Measurements from ENCODE around the gene MARK4.

The MARK4 gene

GRCh38 chr19:45231891-45232290 is 19.2 kb upstream of the MARK4 start:
- H3K9me3 ChIP-seq (ENCODE audit: low read depth, low read length) = no peaks in the 10 kb centered on the region
- no peak overlapping the region for H3K4me3 ChIP-seq
- no peak overlapping the region for H3K27ac ChIP-seq
- no peak overlapping the region for H3K9ac ChIP-seq (ENCODE audit: insufficient read length)
- TF ChIP-seq POLR2AphosphoS5 (IDR thresholded peaks at IDR 0.05; ENCODE audit: borderline replicate concordance, low read depth, low read length) = no peak
- no peak for TF ChIP-seq EZH2 (IDR thresholded peaks at IDR 0.05)
- TF ChIP-seq FOXP2 (optimal IDR thresholded peaks at IDR 0.05; ENCODE audit: control extremely low read depth, extremely low read length, insufficient read depth) = no peak
- H3K36me3 ChIP-seq (ENCODE audit: insufficient read depth, low read length) = no peaks in the 10 kb centered on the region
- no peak for DNase-seq (ENCODE audit: low read depth, low spot score)

DNA sequence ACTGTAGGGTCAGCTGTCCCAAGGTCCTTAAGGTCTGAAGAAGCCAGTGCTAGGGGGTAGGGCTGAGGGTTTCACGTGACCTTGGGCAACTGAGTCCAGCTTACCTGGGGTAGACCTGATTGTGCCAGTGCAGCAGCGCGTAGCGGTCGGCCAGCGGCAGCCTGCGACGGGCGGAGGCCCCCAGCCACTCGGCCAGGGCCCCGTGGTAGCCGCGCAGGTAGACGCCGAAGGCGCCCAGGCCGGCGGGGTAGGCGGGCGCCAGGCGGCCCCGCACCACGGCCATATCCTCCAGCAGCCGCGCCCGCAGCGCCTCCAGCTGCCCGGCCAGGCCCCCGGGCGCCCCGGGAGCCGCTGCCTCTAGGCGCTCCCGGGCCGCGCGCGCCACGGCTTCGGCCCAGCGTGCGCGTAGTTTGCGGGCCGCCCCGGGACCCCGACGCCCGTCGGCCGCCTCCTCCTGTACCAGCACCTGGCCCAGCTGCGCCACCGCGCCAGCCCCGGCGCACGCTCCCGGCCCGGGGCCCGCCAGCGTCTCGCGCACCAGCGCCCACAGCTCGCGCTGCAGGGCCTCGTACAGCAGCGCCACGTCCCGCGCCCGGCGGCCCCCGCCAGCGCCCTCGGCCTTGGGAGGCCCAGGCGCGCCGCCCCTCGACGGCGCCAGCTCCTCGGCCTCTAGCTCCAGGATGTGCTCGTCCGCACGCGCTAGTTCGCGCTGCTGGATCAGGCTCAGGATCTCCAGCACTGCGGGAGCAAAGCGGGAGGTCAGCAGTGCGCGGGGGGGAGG is 16.8 kb upstream of the MARK4 start:
- TF ChIP-seq POLR2AphosphoS5 (IDR thresholded peaks at IDR 0.05; ENCODE audit: borderline replicate concordance, low read depth, low read length) (no peak), FOXP2 (optimal IDR thresholded peaks at IDR 0.05; ENCODE audit: control extremely low read depth, extremely low read length, insufficient read depth) (no peak), EZH2 (IDR thresholded peaks at IDR 0.05) (no peak)
- Histone ChIP-seq H3K4me3 (no peak overlapping the region), H3K9ac (ENCODE audit: insufficient read length) (no peak overlapping the region), H3K9me3 (ENCODE audit: low read depth, low read length) (no peaks in the 10 kb centered on the region), H3K27ac (no peak overlapping the region), H3K36me3 (ENCODE audit: insufficient read depth, low read length) (no peaks in the 10 kb centered on the region)
- DNase-seq (ENCODE audit: low read depth, low spot score) = no peak

DNA sequence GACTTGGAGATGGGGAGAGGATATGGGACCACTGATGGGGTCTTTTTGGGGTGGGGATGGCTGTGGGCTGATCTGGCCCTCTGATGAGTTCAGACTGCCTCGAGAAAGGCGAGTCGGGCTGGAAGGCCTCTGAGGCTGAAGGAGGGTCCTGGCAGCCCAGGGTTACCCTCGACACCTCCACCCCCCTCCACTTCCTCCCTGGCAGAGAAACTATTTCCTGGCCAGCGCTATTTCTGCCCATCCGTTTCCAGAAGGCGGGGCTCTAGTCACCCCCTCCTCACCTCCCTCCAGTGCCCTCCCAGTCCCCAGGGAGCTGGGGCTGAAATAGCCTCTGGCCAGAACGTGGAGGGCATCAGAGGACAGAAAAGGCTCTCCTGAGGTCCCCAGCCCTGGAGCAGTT is 15.6 kb upstream of the MARK4 start:
- no peak for DNase-seq (ENCODE audit: low read depth, low spot score)
- no peak for TF ChIP-seq FOXP2 (optimal IDR thresholded peaks at IDR 0.05; ENCODE audit: control extremely low read depth, extremely low read length, insufficient read depth)
- TF ChIP-seq POLR2AphosphoS5 (IDR thresholded peaks at IDR 0.05; ENCODE audit: borderline replicate concordance, low read depth, low read length) = no peak
- no peak for TF ChIP-seq EZH2 (IDR thresholded peaks at IDR 0.05)
- Histone ChIP-seq H3K9me3 (ENCODE audit: low read depth, low read length) (no peaks in the 10 kb centered on the region), H3K27ac (no peak overlapping the region), H3K36me3 (ENCODE audit: insufficient read depth, low read length) (no peaks in the 10 kb centered on the region), H3K4me3 (no peak overlapping the region), H3K9ac (ENCODE audit: insufficient read length) (no peak overlapping the region)

- H3K27ac ChIP-seq = no peak overlapping the region
- no peaks in the 10 kb centered on the region for H3K36me3 ChIP-seq (ENCODE audit: insufficient read depth, low read length)
- DNase-seq (ENCODE audit: low read depth, low spot score) = no peak
- H3K9me3 ChIP-seq (ENCODE audit: low read depth, low read length) = no peaks in the 10 kb centered on the region
- H3K9ac ChIP-seq (ENCODE audit: insufficient read length) = no peak overlapping the region
- no peak overlapping the region for H3K4me3 ChIP-seq
- no peak for TF ChIP-seq EZH2 (IDR thresholded peaks at IDR 0.05)
- TF ChIP-seq FOXP2 (optimal IDR thresholded peaks at IDR 0.05; ENCODE audit: control extremely low read depth, extremely low read length, insufficient read depth) = no peak
- no peak for TF ChIP-seq POLR2AphosphoS5 (IDR thresholded peaks at IDR 0.05; ENCODE audit: borderline replicate concordance, low read depth, low read length)
Observed at GRCh38 chr19:45238556-45238955, 12.5 kb upstream of the MARK4 start.

- TF ChIP-seq FOXP2 (optimal IDR thresholded peaks at IDR 0.05; ENCODE audit: control extremely low read depth, extremely low read length, insufficient read depth) (no peak), EZH2 (IDR thresholded peaks at IDR 0.05) (no peak), POLR2AphosphoS5 (IDR thresholded peaks at IDR 0.05; ENCODE audit: borderline replicate concordance, low read depth, low read length) (no peak)
- no peaks in the 10 kb centered on the region for H3K36me3 ChIP-seq (ENCODE audit: insufficient read depth, low read length)
- no peak overlapping the region for H3K4me3 ChIP-seq
- no peak for DNase-seq (ENCODE audit: low read depth, low spot score)
- no peak overlapping the region for H3K27ac ChIP-seq
- H3K9ac ChIP-seq (ENCODE audit: insufficient read length) = no peak overlapping the region
- no peaks in the 10 kb centered on the region for H3K9me3 ChIP-seq (ENCODE audit: low read depth, low read length)
Observed at GRCh38 chr19:45243144-45243732, 7.8 kb upstream of the MARK4 start.

DNA sequence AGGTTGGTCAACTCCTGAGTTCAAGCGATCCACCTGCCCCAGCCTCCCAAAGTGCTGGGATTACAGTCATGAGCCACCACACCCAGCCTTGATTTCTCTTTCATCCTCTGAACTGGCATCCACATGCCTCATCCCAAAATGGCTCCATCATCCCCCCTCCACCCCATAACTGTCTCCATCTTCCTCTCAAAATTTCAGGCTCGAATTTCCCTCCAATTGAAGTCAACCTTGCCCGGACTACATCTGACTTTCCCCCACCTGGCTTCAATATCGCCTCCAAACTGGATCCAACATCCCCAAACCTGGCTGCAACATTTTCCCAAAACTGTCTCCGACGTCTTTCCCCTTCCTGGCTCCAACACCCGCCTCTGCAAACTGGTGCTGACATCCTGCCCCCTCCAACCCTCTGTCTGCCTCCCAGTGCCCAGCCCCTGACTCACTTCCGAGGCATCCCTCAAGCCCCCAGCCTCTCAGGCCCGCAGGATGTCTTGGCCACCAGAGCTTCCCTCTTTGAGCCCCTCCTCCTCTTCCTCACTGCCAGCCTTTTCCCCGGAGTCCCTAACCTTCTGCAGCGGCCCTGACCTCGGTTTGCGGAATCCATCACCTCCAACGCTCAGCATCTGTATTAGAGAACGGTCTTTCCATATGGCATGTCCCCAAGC is 6.8 kb upstream of the MARK4 start:
- TF ChIP-seq EZH2 (IDR thresholded peaks at IDR 0.05) (no peak), POLR2AphosphoS5 (IDR thresholded peaks at IDR 0.05; ENCODE audit: borderline replicate concordance, low read depth, low read length) (no peak), FOXP2 (optimal IDR thresholded peaks at IDR 0.05; ENCODE audit: control extremely low read depth, extremely low read length, insufficient read depth) (no peak)
- Histone ChIP-seq H3K9me3 (ENCODE audit: low read depth, low read length) (no peaks in the 10 kb centered on the region), H3K9ac (ENCODE audit: insufficient read length) (no peak overlapping the region), H3K4me3 (no peak overlapping the region), H3K27ac (no peak overlapping the region), H3K36me3 (ENCODE audit: insufficient read depth, low read length) (no peaks in the 10 kb centered on the region)
- DNase-seq (ENCODE audit: low read depth, low spot score) = no peak

GRCh38 chr19:45245334-45245787 is 5.7 kb upstream of the MARK4 start, which contains the start of gene EXOC3L2:
TSS of gene EXOC3L2 (minus strand) at chr19:45245407. CDS start at chr19:45239045, 6,362 bp downstream.
- no peaks in the 10 kb centered on the region for H3K36me3 ChIP-seq (ENCODE audit: insufficient read depth, low read length)
- no peak within 1 kb of the TSS for H3K9ac ChIP-seq (ENCODE audit: insufficient read length)
- TF ChIP-seq FOXP2 (optimal IDR thresholded peaks at IDR 0.05; ENCODE audit: control extremely low read depth, extremely low read length, insufficient read depth) (no peak), EZH2 (IDR thresholded peaks at IDR 0.05) (no peak), POLR2AphosphoS5 (IDR thresholded peaks at IDR 0.05; ENCODE audit: borderline replicate concordance, low read depth, low read length) (no peak)
- no peak for DNase-seq (ENCODE audit: low read depth, low spot score)
- H3K4me3 ChIP-seq = no peak within 1 kb of the TSS
- no peak within 1 kb of the TSS for H3K27ac ChIP-seq
- no peaks in the 10 kb centered on the region for H3K9me3 ChIP-seq (ENCODE audit: low read depth, low read length)

- no peak for DNase-seq (ENCODE audit: low read depth, low spot score)
- H3K36me3 ChIP-seq (ENCODE audit: insufficient read depth, low read length) = no peaks in the 10 kb centered on the region
- no peak overlapping the region for H3K4me3 ChIP-seq
- no peak overlapping the region for H3K9ac ChIP-seq (ENCODE audit: insufficient read length)
- no peak overlapping the region for H3K27ac ChIP-seq
- TF ChIP-seq FOXP2 (optimal IDR thresholded peaks at IDR 0.05; ENCODE audit: control extremely low read depth, extremely low read length, insufficient read depth) (no peak), EZH2 (IDR thresholded peaks at IDR 0.05) (no peak), POLR2AphosphoS5 (IDR thresholded peaks at IDR 0.05; ENCODE audit: borderline replicate concordance, low read depth, low read length) (no peak)
- H3K9me3 ChIP-seq (ENCODE audit: low read depth, low read length) = no peaks in the 10 kb centered on the region
Observed at GRCh38 chr19:45245826-45246225, 5.2 kb upstream of the MARK4 start.
